GM23248 (cell line): ENCODE data around the gene PLPP3. TPM values are rescaled to one million over a fixed set of nuclear protein-coding genes. Genes with fewer than 3 reads are reported as not detected.

ENCODE experiments used
- DNase-seq: peaks from one replicate; pipeline ENCODE4 v3.0.0-alpha.2; 2015
- H2AFZ ChIP-seq: fragments of 200-600 bp; sonication (generic); 2 replicates; pipeline ENCODE4 v1.6.1; 2016; ENCODE audit warnings: antibody characterized with exemption
- H3F3A ChIP-seq: fragments of 200-600 bp; sonication (generic); 2 replicates; pipeline ENCODE4 v1.6.1; 2016; ENCODE audit warnings: mild to moderate bottlenecking, antibody characterized with exemption, mixed run types; ENCODE audit not compliant: insufficient read depth
- H3K27ac ChIP-seq: fragments of 200-600 bp; sonication (generic); 2 replicates; pipeline ENCODE4 v1.5.1; 2016; ENCODE audit warnings: mild to moderate bottlenecking
- H3K27me3 ChIP-seq: fragments of 200-600 bp; sonication (generic); replicated peaks from 2 replicates; pipeline ENCODE4 v1.6.1; 2016; ENCODE audit warnings: mild to moderate bottlenecking; ENCODE audit not compliant: insufficient read depth
- H3K36me3 ChIP-seq: fragments of 200-600 bp; sonication (generic); 2 replicates; pipeline ENCODE4 v1.6.1; 2016; ENCODE audit warnings: low read depth, mild to moderate bottlenecking
- H3K4me1 ChIP-seq: fragments of 200-600 bp; sonication (generic); 2 replicates; pipeline ENCODE4 v1.6.1; 2016; ENCODE audit warnings: mild to moderate bottlenecking; ENCODE audit not compliant: insufficient read depth
- H3K4me2 ChIP-seq: fragments of 200-600 bp; sonication (generic); one replicate; pipeline ENCODE4 v1.6.1; 2016; ENCODE audit warnings: mild to moderate bottlenecking; ENCODE audit not compliant: unreplicated experiment
- H3K4me3 ChIP-seq: fragments of 200-600 bp; sonication (generic); 2 replicates; pipeline ENCODE4 v1.5.1; 2016; ENCODE audit warnings: mild to moderate bottlenecking
- H3K79me2 ChIP-seq: fragments of 200-600 bp; sonication (generic); 2 replicates; pipeline ENCODE4 v1.6.1; 2016; ENCODE audit warnings: mild to moderate bottlenecking; ENCODE audit not compliant: insufficient read depth
- H3K9ac ChIP-seq: fragments of 200-600 bp; sonication (generic); 2 replicates; pipeline ENCODE4 v1.6.1; 2016; ENCODE audit warnings: mild to moderate bottlenecking
- H3K9me2 ChIP-seq: fragments of 200-600 bp; sonication (generic); 2 replicates; pipeline ENCODE4 v1.6.1; 2016; ENCODE audit warnings: mixed run types, mild to moderate bottlenecking, moderate library complexity; ENCODE audit not compliant: insufficient read depth
- H3K9me3 ChIP-seq: fragments of 200-600 bp; sonication (generic); one replicate; pipeline ENCODE4 v1.6.1; 2017; ENCODE audit warnings: low read depth
- H4K20me1 ChIP-seq: fragments of 200-600 bp; sonication (generic); 2 replicates; pipeline ENCODE4 v1.6.0; 2016; ENCODE audit not compliant: insufficient read depth
- EZH2 ChIP-seq: fragments of 200-600 bp; sonication (generic); IDR thresholded peaks from 2 replicates; pipeline ENCODE4 v1.6.1; 2018; ENCODE audit warnings: antibody characterized with exemption, mild to moderate bottlenecking; ENCODE audit not compliant: insufficient read depth, poor library complexity, severe bottlenecking
- EZH2phosphoT487 ChIP-seq: fragments of 200-600 bp; sonication (generic); IDR thresholded peaks from 2 replicates; pipeline ENCODE4 v1.6.1; 2018; ENCODE audit warnings: antibody characterized with exemption, moderate library complexity, mild to moderate bottlenecking, low read depth; ENCODE audit not compliant: insufficient read depth
- WGBS, 2 experiments: methylation state at CpG; one replicate each; pipeline ENCODE4 v1.1.6; 2015 to 2017; ENCODE audit warnings: low lambda C conversion rate in 2 of 2, low coverage in 1 of 2; ENCODE audit errors: missing lambda C conversion rate in 2 of 2; 5-methylcytosine and 5-hydroxymethylcytosine counted together
- in situ Hi-C: fragments of 300-500 bp; cut with MboI; formaldehyde crosslinking; loops from 2 replicates; pipeline ENCODE4 v1.15.0; 2020
- polyA plus RNA-seq: library from polyadenylated mRNA; unstranded; fragments of >200 nt; fragmentation: Nextera tagmentation; extraction: Ambion mirVana; gene quantifications from 2 replicates; pipeline ENCODE4 v1.2.1, GENCODE V29; 2016
- total RNA-seq: library from RNA; depleted of rRNA; stranded (reverse); fragments of >200 nt; shearing (Covaris generic); gene quantifications from 2 replicates; pipeline ENCODE4 v1.2.3, GENCODE V29; 2014

PLPP3 gene
- total and polyA plus RNA-seq, 2 experiments from 2014 or later, result 80.1 to 156 TPM

DNA sequence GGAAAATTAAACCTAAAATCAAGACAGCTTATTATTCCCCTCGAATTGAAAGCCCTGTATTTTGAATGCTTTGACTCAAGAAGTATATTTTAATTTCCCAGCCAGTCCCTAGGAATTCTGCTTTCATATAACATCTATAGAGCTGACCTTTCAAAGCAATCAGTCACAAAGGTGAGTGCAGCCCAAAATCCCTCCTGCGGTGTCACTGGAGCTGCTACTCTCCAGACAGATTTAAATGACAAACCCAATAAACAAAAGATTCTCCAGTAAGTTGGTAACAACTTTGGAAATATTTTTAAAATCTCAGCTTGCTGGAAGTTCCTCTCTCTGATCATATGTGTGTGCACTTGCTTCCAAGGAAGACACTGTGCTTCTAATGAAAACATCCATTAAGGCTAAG is 14.7 kb downstream of the PLPP3 start:
- no peak overlapping the region for H3K9ac ChIP-seq
- H3K4me2 ChIP-seq, result peak overlapping the region; percentile 27
- peaks cover 16% of the 10 kb centered on the region for H3K4me1 ChIP-seq
- no peak overlapping the region for H2AFZ ChIP-seq
- peaks cover 13% of the 10 kb centered on the region; the same call in 1 of the 2 replicates for H4K20me1 ChIP-seq
- H3K27me3 ChIP-seq, result no peaks in the 10 kb centered on the region
- WGBS, 2 experiments, result 56 to 66% methylated on average over 2 of the region's 2 CpGs
- H3K9me3 ChIP-seq, result no peaks in the 10 kb centered on the region
- H3K36me3 ChIP-seq, result no peaks in the 10 kb centered on the region; the same call in 1 of the 2 replicates
- peaks cover 13% of the 10 kb centered on the region for H3F3A ChIP-seq
- no peak overlapping the region for H3K4me3 ChIP-seq
- DNase-seq, result no peak
- H3K9me2 ChIP-seq, result no peaks in the 10 kb centered on the region; the same call in 1 of the 2 replicates
- TF ChIP-seq EZH2phosphoT487 (no peak), EZH2 (no peak)
- in situ Hi-C loops, result no loop called here
- no peak overlapping the region for H3K27ac ChIP-seq
- H3K79me2 ChIP-seq, result peaks cover 96% of the 10 kb centered on the region

DNA sequence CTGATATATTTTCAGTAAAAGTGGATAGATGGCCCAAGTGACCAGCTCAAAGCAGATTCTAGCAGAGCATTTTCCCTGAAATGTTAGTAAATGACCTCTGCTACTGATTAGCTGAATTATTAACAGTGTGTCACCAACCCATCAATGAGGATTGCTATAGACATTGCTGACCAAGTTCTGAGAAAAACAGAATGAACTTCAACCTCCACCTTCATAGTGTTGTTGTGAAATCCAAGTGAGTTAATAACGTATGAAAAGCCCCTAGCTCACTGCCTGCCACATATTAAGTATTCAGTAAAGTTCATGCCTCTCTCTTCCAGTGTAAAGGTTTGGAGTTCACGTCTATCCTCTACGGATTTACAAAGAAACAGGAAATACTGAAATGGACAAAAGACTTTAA is 15.8 kb downstream of the PLPP3 start:
- no peak overlapping the region for H3K27ac ChIP-seq
- peaks cover 13% of the 10 kb centered on the region for H3F3A ChIP-seq
- in situ Hi-C loops, result no loop called here
- H4K20me1 ChIP-seq, result peaks cover 15% of the 10 kb centered on the region; the same call in 1 of the 2 replicates
- no peak overlapping the region for H3K4me3 ChIP-seq
- peaks cover 16% of the 10 kb centered on the region for H3K4me1 ChIP-seq
- no peaks in the 10 kb centered on the region for H3K27me3 ChIP-seq
- TF ChIP-seq EZH2phosphoT487 (no peak), EZH2 (no peak)
- H2AFZ ChIP-seq, result no peak overlapping the region
- DNase-seq, result no peak
- peaks cover 96% of the 10 kb centered on the region for H3K79me2 ChIP-seq
- 49 to 54% methylated on average over 3 of the region's 3 CpGs for WGBS, 2 experiments
- no peak overlapping the region for H3K9ac ChIP-seq
- H3K9me3 ChIP-seq, result no peaks in the 10 kb centered on the region
- H3K4me2 ChIP-seq, result no peak overlapping the region
- no peaks in the 10 kb centered on the region; the same call in 1 of the 2 replicates for H3K36me3 ChIP-seq
- no peaks in the 10 kb centered on the region; the same call in 1 of the 2 replicates for H3K9me2 ChIP-seq

GRCh38 chr1:56562891-56563452 is 16.4 kb downstream of the PLPP3 start:
- no peak overlapping the region for H3K27ac ChIP-seq
- H3F3A ChIP-seq, result peaks cover 13% of the 10 kb centered on the region
- no peaks in the 10 kb centered on the region for H3K9me3 ChIP-seq
- 86 to 95% methylated on average over 2 of the region's 2 CpGs for WGBS, 2 experiments
- in situ Hi-C loops, result no loop called here
- peaks cover 20% of the 10 kb centered on the region; the same call in 1 of the 2 replicates for H4K20me1 ChIP-seq
- peaks cover 96% of the 10 kb centered on the region for H3K79me2 ChIP-seq
- no peaks in the 10 kb centered on the region for H3K27me3 ChIP-seq
- H3K9me2 ChIP-seq, result no peaks in the 10 kb centered on the region; the same call in 1 of the 2 replicates
- H3K4me2 ChIP-seq, result no peak overlapping the region
- H3K36me3 ChIP-seq, result no peaks in the 10 kb centered on the region; the same call in 1 of the 2 replicates
- peaks cover 16% of the 10 kb centered on the region for H3K4me1 ChIP-seq
- no peak overlapping the region for H3K4me3 ChIP-seq
- no peak for TF ChIP-seq EZH2phosphoT487
- TF ChIP-seq EZH2, result no peak
- H3K9ac ChIP-seq, result no peak overlapping the region
- no peak overlapping the region for H2AFZ ChIP-seq
- no peak for DNase-seq

DNA sequence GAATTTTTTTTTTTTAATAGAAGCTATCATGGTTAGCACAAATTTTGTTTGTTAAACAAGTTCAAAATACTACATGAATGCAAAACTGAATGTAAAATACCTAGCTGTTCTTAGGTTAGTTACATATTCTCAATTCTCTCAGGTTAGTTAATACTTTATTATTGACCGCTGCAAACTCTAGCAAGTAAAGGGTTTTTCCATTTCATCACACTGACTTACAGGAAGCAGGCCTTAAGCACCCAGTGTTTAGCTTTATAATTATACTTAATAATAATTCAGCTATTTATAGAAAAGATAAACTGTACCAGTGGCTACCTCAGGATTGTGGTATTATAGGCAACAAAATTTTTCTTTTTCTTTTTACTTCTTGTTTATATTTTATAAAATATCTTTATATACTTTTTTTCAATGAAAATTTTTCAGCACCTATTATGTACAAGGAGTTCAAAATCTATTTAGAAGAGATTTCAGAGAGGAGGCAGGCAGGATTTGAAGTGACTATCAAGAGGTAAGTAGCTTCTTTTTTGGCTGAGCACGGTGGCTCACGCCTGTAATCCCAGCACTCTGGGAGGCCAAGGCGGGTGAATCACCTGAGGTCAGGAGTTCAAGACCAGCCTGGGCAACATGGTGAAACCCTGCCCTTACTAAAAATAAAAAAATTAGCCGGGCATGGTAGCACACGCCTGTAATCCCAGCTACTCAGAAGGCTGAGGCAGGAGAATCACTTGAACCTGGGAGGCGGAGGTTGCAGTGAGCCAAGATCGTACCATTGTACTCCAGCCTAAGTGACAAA is 17.9 kb downstream of the PLPP3 start:
- Histone ChIP-seq H3K9me2 (no peaks in the 10 kb centered on the region; the same call in 1 of the 2 replicates), H3K36me3 (no peaks in the 10 kb centered on the region), H3F3A (peaks cover 13% of the 10 kb centered on the region), H3K4me3 (no peak overlapping the region), H3K79me2 (peaks cover 96% of the 10 kb centered on the region), H3K9ac (no peak overlapping the region), H4K20me1 (peaks cover 20% of the 10 kb centered on the region; the same call in 1 of the 2 replicates), H2AFZ (no peak overlapping the region), H3K27ac (no peak overlapping the region), H3K9me3 (no peaks in the 10 kb centered on the region), H3K4me1 (peaks cover 16% of the 10 kb centered on the region), H3K27me3 (no peaks in the 10 kb centered on the region), H3K4me2 (no peak overlapping the region)
- in situ Hi-C loops, result no loop called here
- WGBS, 2 experiments, result 62 to 67% methylated on average over 7 to 8 of the region's 8 CpGs
- DNase-seq, result no peak
- no peak for TF ChIP-seq EZH2phosphoT487
- no peak for TF ChIP-seq EZH2
